Astrocyte (in vitro differentiated cells and primary cell): ENCODE data around the gene PTGFRN. TPM values are rescaled to one million over a fixed set of nuclear protein-coding genes. Genes with fewer than 3 reads are reported as not detected.

Source experiments
- DNase-seq: peaks from one replicate; pipeline ENCODE4 v3.0.0-alpha.2; 2010; ENCODE audit warnings: low read depth
- FAIRE-seq: peaks from 2 replicates; lab custom pipeline; 2011; peaks lifted over from hg19 to GRCh38; lab: Jason Lieb, UNC
- H2AFZ ChIP-seq: 2 replicates; pipeline ENCODE4 v1.6.0; 2012; ENCODE audit warnings: low read depth, low read length, inconsistent platforms
- H3K27ac ChIP-seq: 2 replicates; pipeline ENCODE4 v1.5.1; 2011; ENCODE audit warnings: low read depth, low read length, inconsistent platforms
- H3K27me3 ChIP-seq: 2 replicates; pipeline ENCODE4 v1.6.0; 2011; ENCODE audit warnings: low read length, inconsistent platforms; ENCODE audit not compliant: insufficient read depth
- H3K36me3 ChIP-seq: 2 replicates; pipeline ENCODE4 v1.5.1; 2011; ENCODE audit warnings: low read length, inconsistent platforms; ENCODE audit not compliant: insufficient read depth
- H3K4me1 ChIP-seq: 2 replicates; pipeline ENCODE4 v1.5.1; 2011; ENCODE audit warnings: low read length, inconsistent platforms; ENCODE audit not compliant: insufficient read depth
- H3K4me2 ChIP-seq: 2 replicates; pipeline ENCODE4 v1.6.0; 2012; ENCODE audit warnings: low read length, inconsistent platforms
- H3K4me3 ChIP-seq: 2 replicates; pipeline ENCODE4 v1.5.1; 2011; ENCODE audit warnings: low read depth, mild to moderate bottlenecking, low read length, inconsistent platforms; ENCODE audit not compliant: insufficient read depth
- H3K79me2 ChIP-seq: 2 replicates; pipeline ENCODE4 v1.6.0; 2012; ENCODE audit warnings: mild to moderate bottlenecking, low read length, inconsistent platforms; ENCODE audit not compliant: insufficient read depth
- H3K9ac ChIP-seq: 2 replicates; pipeline ENCODE4 v1.6.0; 2012; ENCODE audit warnings: mild to moderate bottlenecking, low read length, inconsistent platforms
- H3K9me3 ChIP-seq: 2 replicates; pipeline ENCODE4 v1.5.1; 2012; ENCODE audit warnings: low read depth, mild to moderate bottlenecking, low read length, inconsistent platforms; ENCODE audit not compliant: insufficient read depth
- H4K20me1 ChIP-seq: 2 replicates; pipeline ENCODE4 v1.6.0; 2012; ENCODE audit warnings: low read length, inconsistent platforms; ENCODE audit not compliant: insufficient read depth
- H3K27ac Mint-ChIP-seq: one replicate; pipeline ENCODE4 v1.8.0; 2021; ENCODE audit warnings: mild to moderate bottlenecking, mixed read lengths; ENCODE audit not compliant: unreplicated experiment
- H3K27me3 Mint-ChIP-seq: one replicate; pipeline ENCODE4 v1.8.0; 2021; ENCODE audit warnings: low read depth, mixed read lengths; ENCODE audit not compliant: unreplicated experiment
- H3K36me3 Mint-ChIP-seq: one replicate; pipeline ENCODE4 v1.8.0; 2021; ENCODE audit warnings: low read depth, mixed read lengths; ENCODE audit not compliant: unreplicated experiment
- H3K4me1 Mint-ChIP-seq: one replicate; pipeline ENCODE4 v1.8.0; 2021; ENCODE audit warnings: low read depth, mixed read lengths; ENCODE audit not compliant: unreplicated experiment
- H3K4me3 Mint-ChIP-seq: one replicate; pipeline ENCODE4 v1.8.0; 2021; ENCODE audit warnings: mild to moderate bottlenecking, moderate library complexity, mixed read lengths; ENCODE audit not compliant: unreplicated experiment
- H3K9me3 Mint-ChIP-seq: one replicate; pipeline ENCODE4 v1.8.0; 2021; ENCODE audit warnings: mild to moderate bottlenecking, mixed read lengths; ENCODE audit not compliant: unreplicated experiment
- EZH2 ChIP-seq: IDR thresholded peaks from 2 replicates; pipeline ENCODE4 v1.6.1; 2012; ENCODE audit warnings: mild to moderate bottlenecking, low read length, inconsistent platforms; ENCODE audit not compliant: insufficient read depth
- total RNA-seq: library from RNA; stranded (reverse); gene quantifications from 2 replicates; pipeline ENCODE4 v1.2.1, GENCODE V29; 2021
- TF ChIP-seq, protein P1 (sequence below): IDR thresholded peaks from 2 replicates; pipeline ENCODE4 v1.5.1; 2011; ENCODE audit warnings: low read depth, mild to moderate bottlenecking, inconsistent platforms, low read length, moderate library complexity; ENCODE audit not compliant: insufficient read depth

The PTGFRN gene
- total RNA-seq, 1 donor from 2014 or later, result 157 TPM

DNA sequence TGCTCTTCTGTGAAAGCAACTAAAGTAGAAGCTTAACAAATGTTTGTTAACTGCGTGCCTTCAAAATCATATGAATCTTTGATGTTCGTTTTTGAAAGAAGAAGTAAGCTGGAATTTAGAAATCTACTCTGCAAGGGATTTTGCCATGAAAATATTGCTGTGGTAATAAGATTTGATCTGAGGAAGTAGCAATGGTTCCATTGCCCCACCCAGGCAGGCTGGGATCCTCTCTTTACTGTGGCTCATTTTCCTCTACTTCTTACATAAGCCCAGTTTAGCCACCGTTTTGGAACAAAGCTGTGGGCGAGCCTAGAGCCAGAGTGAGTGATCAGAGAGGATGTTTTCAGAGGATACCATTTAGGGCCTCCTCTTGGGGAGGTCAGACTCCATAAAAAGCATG, 20.3 kb upstream of the PTGFRN start:
- Histone ChIP-seq H4K20me1 (no peaks in the 10 kb centered on the region), H2AFZ (no peak overlapping the region), H3K36me3 (no peaks in the 10 kb centered on the region), H3K4me1 (peaks cover 9% of the 10 kb centered on the region), H3K27me3 (no peaks in the 10 kb centered on the region), H3K4me3 (no peak overlapping the region), H3K27ac (no peak overlapping the region), H3K4me2 (no peak overlapping the region), H3K9ac (no peak overlapping the region), H3K79me2 (no peaks in the 10 kb centered on the region), H3K9me3 (no peaks in the 10 kb centered on the region)
- no peak for DNase-seq
- H3K4me1 Mint-ChIP-seq, result peaks cover 26% of the 10 kb centered on the region
- no peak overlapping the region for H3K4me3 Mint-ChIP-seq
- peaks cover 4% of the 10 kb centered on the region for H3K9me3 Mint-ChIP-seq
- FAIRE-seq, result no peak
- no peaks in the 10 kb centered on the region for H3K36me3 Mint-ChIP-seq
- H3K27me3 Mint-ChIP-seq, result no peaks in the 10 kb centered on the region
- TF ChIP-seq EZH2, result no peak
- TF ChIP-seq, protein P1, sequence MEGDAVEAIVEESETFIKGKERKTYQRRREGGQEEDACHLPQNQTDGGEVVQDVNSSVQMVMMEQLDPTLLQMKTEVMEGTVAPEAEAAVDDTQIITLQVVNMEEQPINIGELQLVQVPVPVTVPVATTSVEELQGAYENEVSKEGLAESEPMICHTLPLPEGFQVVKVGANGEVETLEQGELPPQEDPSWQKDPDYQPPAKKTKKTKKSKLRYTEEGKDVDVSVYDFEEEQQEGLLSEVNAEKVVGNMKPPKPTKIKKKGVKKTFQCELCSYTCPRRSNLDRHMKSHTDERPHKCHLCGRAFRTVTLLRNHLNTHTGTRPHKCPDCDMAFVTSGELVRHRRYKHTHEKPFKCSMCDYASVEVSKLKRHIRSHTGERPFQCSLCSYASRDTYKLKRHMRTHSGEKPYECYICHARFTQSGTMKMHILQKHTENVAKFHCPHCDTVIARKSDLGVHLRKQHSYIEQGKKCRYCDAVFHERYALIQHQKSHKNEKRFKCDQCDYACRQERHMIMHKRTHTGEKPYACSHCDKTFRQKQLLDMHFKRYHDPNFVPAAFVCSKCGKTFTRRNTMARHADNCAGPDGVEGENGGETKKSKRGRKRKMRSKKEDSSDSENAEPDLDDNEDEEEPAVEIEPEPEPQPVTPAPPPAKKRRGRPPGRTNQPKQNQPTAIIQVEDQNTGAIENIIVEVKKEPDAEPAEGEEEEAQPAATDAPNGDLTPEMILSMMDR, result no peak
- no peak overlapping the region for H3K27ac Mint-ChIP-seq

DNA sequence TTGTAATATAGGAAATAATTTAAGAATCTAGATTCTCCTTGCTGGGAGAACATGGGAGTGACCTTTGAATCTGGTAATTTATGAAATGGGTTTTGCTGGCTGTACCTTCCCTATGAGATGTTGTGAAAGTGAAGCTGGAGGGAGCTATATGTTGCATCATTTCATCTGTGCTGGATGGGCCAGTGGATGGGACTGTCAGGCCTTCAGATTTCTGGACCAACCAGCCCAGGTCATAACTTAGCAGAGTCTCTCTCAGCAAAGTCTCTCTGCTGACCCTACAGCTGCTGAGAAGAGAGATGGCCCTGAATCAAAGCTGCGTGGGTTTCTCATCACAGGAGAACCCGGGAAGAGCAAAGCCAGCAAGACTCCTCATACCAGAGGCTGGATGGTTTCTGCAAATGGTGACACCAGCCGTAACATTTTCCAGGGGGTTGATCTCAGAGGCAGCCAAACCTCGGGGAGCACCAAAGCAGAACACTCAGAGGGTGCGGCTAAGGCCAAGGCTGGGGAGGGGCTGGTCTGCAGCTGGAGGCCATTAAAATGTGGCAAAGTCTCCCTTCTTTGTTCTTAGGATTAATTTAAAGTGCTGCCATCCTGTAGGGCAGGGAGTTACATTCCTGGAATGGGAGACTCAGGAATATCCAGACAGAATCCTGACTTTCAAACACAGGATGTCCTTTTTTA, 18.2 kb upstream of the PTGFRN start:
- Histone ChIP-seq H3K79me2 (no peaks in the 10 kb centered on the region), H3K36me3 (no peaks in the 10 kb centered on the region), H3K4me2 (no peak overlapping the region), H3K27ac (no peak overlapping the region), H2AFZ (no peak overlapping the region), H3K27me3 (no peaks in the 10 kb centered on the region), H4K20me1 (no peaks in the 10 kb centered on the region), H3K9ac (no peak overlapping the region), H3K9me3 (no peaks in the 10 kb centered on the region), H3K4me3 (no peak overlapping the region), H3K4me1 (peaks cover 5% of the 10 kb centered on the region)
- no peak for DNase-seq
- Mint-ChIP-seq H3K27me3 (no peaks in the 10 kb centered on the region), H3K27ac (no peak overlapping the region), H3K36me3 (no peaks in the 10 kb centered on the region), H3K9me3 (peaks cover 4% of the 10 kb centered on the region), H3K4me1 (peaks cover 14% of the 10 kb centered on the region), H3K4me3 (no peak overlapping the region)
- no peak for FAIRE-seq
- TF ChIP-seq EZH2, result no peak
- TF ChIP-seq, protein P1, result no peak

DNA sequence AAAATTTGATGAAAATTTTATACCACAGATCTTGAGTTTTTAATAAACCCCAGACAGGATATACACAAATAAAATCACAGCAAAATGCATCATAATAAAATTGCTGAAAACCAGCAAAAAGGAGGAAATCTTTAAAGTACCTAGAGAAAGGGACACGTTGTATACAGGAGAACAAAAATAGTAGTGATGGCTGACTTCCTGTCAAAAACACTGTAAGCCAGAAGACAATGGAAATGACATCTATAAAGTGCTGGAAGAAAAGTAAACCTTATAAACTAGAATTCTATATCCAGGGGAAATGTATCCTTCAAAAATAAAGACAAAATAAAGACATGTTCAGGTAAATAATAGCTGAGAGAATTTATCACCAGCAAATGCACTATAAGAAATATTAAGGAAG, 14.6 kb upstream of the PTGFRN start:
- DNase-seq (no peak), FAIRE-seq (no peak)
- no peaks in the 10 kb centered on the region for H3K27me3 ChIP-seq
- no peak overlapping the region for H3K9ac ChIP-seq
- H3K4me1 ChIP-seq, result no peaks in the 10 kb centered on the region
- no peaks in the 10 kb centered on the region for H3K9me3 ChIP-seq
- Mint-ChIP-seq H3K9me3 (peaks cover 4% of the 10 kb centered on the region), H3K27ac (no peak overlapping the region), H3K4me1 (peaks cover 4% of the 10 kb centered on the region), H3K27me3 (no peaks in the 10 kb centered on the region), H3K36me3 (no peaks in the 10 kb centered on the region), H3K4me3 (no peak overlapping the region)
- H4K20me1 ChIP-seq, result no peaks in the 10 kb centered on the region
- no peak overlapping the region for H2AFZ ChIP-seq
- no peaks in the 10 kb centered on the region for H3K36me3 ChIP-seq
- H3K27ac ChIP-seq, result no peak overlapping the region
- no peak overlapping the region for H3K4me3 ChIP-seq
- no peak for TF ChIP-seq EZH2
- TF ChIP-seq, protein P1, result no peak
- H3K79me2 ChIP-seq, result no peaks in the 10 kb centered on the region
- H3K4me2 ChIP-seq, result no peak overlapping the region
